ENCODE measurements around the gene HOOK2.
"Not testable (repeated sequence)": the region's sequence is repeated elsewhere in the genome, so short reads cannot be mapped to it uniquely, and the experiment has no call there.

Gene HOOK2

DNA sequence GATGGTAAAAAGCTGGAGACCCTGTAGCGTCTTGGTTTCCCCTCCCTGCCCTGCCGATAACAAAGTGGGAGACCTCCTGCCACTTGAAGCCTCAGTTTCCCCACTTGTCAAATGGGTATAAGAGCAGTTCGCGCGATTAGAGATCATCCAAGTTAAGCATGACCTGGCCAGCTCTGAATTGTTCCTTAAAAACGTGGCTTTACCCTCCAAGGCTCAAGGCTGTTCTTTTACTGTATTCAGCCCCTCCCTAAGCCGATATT, 52.0 kb downstream of the HOOK2 start:
- DNase-seq (ENCODE audit: low read depth in 1 of 2, low spot score in 1 of 2), result no peak

DNA sequence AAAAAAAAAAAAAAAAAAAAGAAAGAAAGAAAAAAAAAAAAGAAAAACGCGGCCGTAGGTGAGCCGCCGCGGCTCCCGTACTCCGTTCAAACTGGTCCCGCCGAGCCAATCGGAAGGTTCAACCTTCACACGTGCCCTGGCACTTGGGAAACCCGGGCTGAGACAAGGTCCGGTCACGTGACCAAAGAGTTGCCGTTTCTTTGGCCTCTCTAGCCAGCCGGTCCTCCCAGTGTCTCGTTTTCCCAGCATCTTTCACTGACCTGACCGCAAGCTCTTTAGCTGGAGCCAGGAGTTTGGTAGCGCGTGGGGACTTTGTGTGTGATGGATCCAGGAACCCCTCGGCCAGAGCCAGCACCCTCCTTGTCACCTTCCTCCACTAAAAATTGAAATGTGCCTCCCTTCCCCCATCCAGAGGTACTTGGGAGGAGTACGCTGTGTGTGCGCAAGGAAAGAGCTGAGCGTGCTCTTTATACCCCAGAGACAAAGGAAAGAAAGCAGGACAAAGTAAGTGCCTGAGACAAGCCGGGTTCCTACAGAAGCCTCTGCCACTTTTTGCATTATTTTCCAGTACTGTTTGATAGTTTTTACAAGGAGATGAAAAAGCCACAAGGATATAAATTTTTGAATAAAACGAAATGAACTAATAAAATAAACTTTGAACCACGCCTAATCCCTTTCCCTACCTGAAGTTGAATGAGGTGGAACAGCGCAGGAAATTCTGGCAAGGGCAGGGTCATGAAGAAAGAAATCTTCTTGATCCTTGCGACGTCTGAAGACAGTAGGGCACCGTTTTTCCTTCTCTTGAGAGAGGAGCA, 52.6 kb downstream of the HOOK2 start:
- DNase-seq (ENCODE audit: low read depth in 1 of 2, low spot score in 1 of 2), result peak; percentile 76 to 84

DNA sequence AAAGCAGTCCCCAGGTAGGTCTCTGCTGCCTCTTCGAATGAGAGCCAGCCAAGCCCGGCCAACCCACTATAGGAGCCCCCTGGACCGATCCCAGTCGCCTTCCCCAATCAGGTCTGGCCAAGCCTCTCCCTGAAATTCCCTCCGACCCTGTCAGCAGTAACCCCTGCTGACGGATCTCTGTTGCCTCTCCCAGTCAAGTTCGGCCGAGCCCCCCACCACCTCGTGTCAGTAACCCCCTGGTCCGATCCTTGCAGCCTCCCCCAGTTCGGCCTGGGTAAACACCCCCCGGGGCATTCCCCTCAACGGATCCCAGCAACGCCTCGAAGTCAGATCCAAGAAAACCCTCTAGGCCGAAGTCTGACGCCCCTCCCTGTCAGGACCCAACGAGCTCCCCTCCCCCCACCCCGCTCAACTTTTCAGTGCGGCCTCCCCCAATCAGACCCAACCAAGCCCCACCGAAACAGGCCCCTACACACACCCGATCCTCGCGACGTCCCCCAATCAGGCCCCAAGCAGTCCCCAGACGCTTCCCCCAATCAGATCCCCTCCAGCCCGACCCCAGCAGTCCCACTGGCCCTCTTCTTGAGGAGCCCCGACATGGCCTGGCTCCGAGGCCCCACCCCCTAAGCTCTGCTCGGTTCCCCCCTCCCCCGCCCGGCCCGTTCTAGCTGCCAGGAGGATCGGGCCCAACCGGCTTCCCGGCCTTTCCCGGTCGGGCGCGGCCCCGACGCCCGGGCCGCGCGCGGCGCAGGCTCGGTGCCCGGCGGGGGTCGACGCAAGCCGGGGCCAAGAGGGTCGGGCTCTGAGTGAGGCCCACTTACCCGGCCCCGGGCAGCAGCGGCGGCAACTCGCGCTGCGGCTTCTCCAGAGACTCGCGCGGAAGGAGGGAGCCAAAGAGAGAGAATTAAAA, 53.4 kb downstream of the HOOK2 start:
- DNase-seq (ENCODE audit: low read depth in 1 of 2, low spot score in 1 of 2), result peak; percentile 20 to 30

DNA sequence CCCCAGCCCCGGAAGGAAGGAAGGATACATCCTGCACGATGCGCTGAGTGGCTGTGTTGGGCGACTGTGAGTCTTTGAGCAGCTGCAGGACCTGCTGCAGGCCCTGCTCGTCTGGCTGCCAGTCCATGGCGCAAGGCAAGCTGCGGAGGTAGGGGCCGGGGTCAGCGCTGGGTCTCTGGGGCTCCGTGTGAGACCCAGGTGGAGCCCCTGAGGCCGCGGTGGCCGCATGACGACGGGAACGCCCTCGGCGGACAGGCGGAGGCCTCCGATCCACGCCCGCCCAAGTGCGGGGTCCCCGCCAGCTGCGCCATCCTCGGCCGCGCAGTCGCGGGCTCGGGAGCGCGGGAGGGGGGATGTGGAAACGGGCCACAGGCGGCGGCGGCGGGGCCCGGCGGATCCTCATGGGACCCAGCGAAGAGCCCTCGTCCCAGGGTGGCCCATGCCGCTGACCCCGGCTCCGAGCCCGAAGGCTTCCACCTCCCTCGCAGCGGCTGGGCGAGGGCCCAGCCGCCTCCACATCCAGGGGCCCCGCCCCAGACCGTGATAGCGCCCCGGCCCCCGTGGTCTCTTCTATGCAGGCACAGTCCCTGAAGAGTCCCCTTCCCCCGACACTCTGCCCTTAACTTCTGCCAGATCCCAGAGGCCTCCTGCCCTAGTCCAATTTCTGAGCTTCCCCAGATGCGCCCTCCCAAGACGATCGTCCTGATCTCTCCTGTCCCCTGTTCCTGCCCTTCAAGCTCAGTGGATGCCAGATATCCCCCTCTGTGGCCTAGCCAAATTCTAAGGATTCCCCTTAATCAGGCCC, 54.3 kb downstream of the HOOK2 start:
- no peak for DNase-seq (ENCODE audit: low read depth in 1 of 2, low spot score in 1 of 2)

DNA sequence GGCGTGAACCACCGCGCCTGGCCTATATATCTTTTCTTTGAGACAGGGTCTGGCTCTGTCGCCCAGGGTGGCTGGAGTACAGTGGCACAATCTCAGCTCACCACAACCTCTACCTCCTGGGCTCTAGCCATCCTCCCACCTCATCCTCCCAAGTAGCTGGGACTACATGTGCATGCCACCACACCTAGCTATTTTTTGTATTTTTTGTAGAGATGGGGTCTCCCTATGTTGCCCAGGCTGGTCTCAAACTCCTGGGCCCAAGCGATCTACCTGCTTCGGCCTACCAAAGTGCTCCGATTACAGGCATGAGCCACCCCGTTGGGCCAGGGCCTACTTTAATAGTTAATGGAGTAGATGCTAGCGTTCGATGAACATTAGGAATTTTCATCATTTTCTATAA, 55.1 kb downstream of the HOOK2 start:
- DNase-seq (ENCODE audit: low read depth in 1 of 2, low spot score in 1 of 2), result no peak

DNA sequence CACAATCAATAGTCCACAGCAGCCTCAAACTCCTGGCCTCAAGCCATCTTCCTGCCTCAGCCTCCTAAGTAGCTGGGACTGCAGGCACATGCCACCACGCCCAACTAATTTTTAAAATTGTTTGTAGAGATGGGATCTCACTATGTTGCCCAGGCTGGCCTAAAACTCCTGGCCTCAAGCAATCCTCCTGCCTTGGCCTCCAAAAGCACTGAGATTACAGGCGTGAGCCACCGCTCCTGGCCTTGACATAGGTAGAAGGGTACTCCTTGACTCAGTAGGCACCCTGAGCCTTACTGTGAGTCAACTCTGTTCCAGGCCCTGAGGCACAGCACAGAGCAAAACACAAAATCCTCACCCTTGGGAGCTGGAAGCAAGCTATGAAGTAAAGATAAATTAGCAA, 59.4 kb downstream of the HOOK2 start:
- DNase-seq (ENCODE audit: low read depth in 1 of 2, low spot score in 1 of 2), result no peak

DNA sequence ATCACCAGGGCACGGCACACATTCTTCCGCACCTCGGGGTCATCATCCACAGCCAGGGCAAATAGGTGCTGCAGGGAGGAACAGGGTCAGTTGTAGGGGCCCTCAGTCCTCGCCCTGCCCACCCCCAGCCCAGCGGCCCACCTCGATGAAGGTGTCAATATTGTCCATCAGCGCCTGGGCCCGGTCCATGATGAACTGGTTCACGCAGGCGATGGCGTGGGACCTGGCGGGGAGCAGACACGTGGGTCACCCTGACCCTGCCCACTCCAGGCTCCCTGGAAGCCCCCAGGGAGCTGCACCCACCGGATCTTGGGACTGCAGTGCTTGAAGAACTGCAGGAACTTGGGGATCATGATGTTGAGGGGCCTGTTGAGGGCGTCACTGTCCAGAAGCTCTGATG, 60.2 kb downstream of the HOOK2 start:
- no peak for DNase-seq (ENCODE audit: low read depth in 1 of 2, low spot score in 1 of 2)

DNA sequence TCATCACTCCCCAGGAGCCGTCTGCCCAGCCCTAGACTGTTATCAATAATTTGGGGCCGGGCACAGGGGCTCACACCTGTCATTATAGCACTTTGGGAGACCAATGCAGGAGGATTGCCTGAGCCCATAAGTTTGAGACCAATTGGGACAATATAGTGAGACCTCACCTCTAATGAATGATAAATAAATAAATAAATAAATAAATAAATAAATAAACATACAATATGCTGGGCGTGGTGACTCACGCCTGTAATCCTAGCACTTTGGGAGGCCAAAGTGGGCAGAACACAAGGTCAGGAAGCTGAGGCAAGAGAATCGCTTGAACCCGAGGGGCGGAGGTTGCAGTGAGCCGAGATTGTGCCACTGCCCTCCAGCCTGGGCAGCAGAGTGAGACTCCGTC, 62.0 kb downstream of the HOOK2 start:
- DNase-seq (ENCODE audit: low read depth in 1 of 2, low spot score in 1 of 2), result not testable (repeated sequence)

Data from stimulated activated CD4-positive, alpha-beta T cell treated with anti-CD3 and anti-CD28 coated beads, Interleukin-15, amount 100 ng/mL, for 1 hour (primary cell).